Colon (tissue), 2 donors: ENCODE results near the gene SAV1.

Experiments used
- FAIRE-seq: peaks from 2 replicates; lab custom pipeline; 2012; peaks lifted over from hg19 to GRCh38; lab: Jason Lieb, UNC
- donor health status: control.
- donor health status: control.

The SAV1 gene

GRCh38 chr14:50607181-50607580 is 60.9 kb downstream of the SAV1 start:
- FAIRE-seq, result no peak

- FAIRE-seq, result no peak
Observed at GRCh38 chr14:50606468-50606867, 61.6 kb downstream of the SAV1 start.

DNA sequence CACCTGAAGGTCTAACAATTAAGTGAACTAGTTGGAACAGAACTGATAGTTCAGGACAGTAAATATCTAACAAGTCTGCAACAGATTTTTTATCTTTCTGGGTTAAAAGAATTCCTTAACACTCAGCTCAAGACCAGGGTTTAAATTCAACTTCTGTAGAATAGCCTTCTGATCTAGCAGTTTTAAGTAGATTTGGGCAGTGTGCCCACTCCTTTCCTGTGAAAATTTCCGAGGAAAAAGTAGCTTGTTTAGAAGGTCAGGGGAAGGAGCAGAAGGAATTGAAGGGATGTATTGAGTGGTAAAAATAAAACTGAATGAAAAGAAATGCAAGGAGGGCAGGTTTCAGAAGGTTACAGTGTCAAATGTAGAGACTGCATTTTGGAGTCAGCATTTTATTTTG is 62.3 kb downstream of the SAV1 start:
- FAIRE-seq, result no peak

GRCh38 chr14:50603565-50603964 is 64.5 kb downstream of the SAV1 start:
- FAIRE-seq, result no peak

GRCh38 chr14:50602035-50602434 is 66.1 kb downstream of the SAV1 start:
- no peak for FAIRE-seq

- no peak for FAIRE-seq
Observed at GRCh38 chr14:50601394-50601793, 66.7 kb downstream of the SAV1 start.

- FAIRE-seq, result no peak
Observed at GRCh38 chr14:50600849-50601248, 67.3 kb downstream of the SAV1 start.

DNA sequence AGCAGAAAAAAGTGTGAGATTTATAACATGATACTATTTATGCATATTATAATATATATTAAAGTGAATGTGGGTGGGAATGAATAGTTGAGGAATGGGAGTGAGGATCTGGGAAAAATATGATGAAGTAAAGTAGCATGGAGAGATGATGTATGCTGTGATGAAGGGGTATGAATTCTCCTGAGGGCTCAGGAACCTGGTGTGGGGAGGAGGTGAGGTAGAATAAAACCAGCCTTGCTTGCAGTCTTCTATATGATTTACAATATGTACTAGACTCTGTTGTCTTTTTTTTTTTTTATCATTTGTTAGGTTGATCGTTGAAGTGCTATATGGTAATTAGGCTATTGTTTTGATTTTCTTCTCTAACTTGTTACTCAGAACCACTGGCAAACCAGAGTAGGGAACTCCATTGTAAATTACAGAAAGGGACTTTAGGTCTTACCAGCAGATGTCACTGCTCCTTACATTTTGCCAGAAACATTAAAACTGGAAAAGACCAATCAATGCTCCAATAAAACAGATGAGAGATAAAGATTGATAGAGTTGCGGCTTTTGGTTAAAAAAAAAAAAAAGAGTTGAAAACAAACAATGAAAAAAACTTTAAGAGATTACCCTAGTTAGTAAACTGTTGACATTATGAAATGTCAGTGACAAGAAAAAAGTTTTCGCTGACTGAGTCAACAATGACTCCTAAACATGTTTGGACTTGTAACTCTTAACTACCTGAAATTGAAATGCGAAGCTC is 68.2 kb downstream of the SAV1 start:
- no peak for FAIRE-seq

DNA sequence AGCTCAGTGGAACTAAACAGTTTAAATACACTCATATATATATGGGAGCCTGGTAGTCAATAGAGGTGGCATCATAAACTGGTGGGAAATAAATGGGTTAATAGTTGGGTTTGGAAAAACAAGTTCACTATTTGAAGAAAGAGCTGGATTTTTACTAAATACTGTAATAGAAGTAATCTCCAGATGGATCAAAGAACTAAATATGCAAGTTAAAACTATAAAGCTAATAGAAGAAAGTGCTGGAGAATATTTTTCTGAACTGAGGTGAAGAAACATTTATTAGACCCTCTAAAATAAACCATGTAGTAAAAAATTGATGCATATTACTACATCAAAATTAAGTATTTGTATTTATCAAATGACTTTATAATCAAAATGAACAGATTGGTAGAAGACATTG is 69.3 kb downstream of the SAV1 start:
- no peak for FAIRE-seq

- FAIRE-seq, result no peak
Observed at GRCh38 chr14:50594577-50595316, 73.4 kb downstream of the SAV1 start.

- FAIRE-seq, result no peak
Observed at GRCh38 chr14:50590464-50590863, 77.6 kb downstream of the SAV1 start.
